Measurements from ENCODE around the gene EIF4A3. TPM values are rescaled to one million over a fixed set of nuclear protein-coding genes. Genes with fewer than 3 reads are reported as not detected.

Gene EIF4A3
- total and polyA plus RNA-seq, 9 of the 15 experiments (the other 6 are each of a cell fraction or from before 2014, with no cell fraction given) = 62.7 to 171 (median 127) TPM

GRCh38 chr17:80089762-80090161, 57.2 kb downstream of the EIF4A3 start:
- Histone ChIP-seq H3K4me3 (no peak overlapping the region), H2AFZ (ENCODE audit: low read depth, low read length) (no peak overlapping the region), H3K4me2 (ENCODE audit: insufficient read depth, low read length) (no peak overlapping the region), H3K9me1 (ENCODE audit: control insufficient read depth, insufficient read depth, low read length) (no peaks in the 10 kb centered on the region), H3K36me3 (ENCODE audit: control insufficient read depth, insufficient read depth, low read length) (no peaks in the 10 kb centered on the region), H4K20me1 (replicated peaks; ENCODE audit: control insufficient read depth, insufficient read depth, low read length) (no peaks in the 10 kb centered on the region), H3K4me1 (replicated peaks in 1 of 2; ENCODE audit: control insufficient read depth in 2 of 2, insufficient read depth in 2 of 2, low read length in 2 of 2) (peaks cover 0 to 8% of the 10 kb centered on the region in 2 experiments; a peak in 2 of 5 replicates), H3K27ac (ENCODE audit: extremely low read depth, low read depth, low read length) (no peak overlapping the region), H3K79me2 (ENCODE audit: control insufficient read depth, insufficient read depth, low read length) (no peaks in the 10 kb centered on the region), H3K9me3 (replicated peaks; ENCODE audit: control insufficient read depth, insufficient read depth, low read depth, low read length) (no peaks in the 10 kb centered on the region), H3K9ac (ENCODE audit: insufficient read depth in 1 of 2, low read depth in 2 of 2, low read length in 2 of 2) (no peak overlapping the region), H3K27me3 (ENCODE audit: control insufficient read depth in 2 of 2, insufficient read depth in 2 of 2, low read length in 2 of 2) (peaks cover 35 to 70% of the 10 kb centered on the region in 2 experiments)
- ChIA-PET CTCF (ENCODE audit: low intra/inter-chr PET ratio) (interaction anchor here (0.6 kb wide), 1 partner anchor 12 kb away, joined by 4 read pairs; the partner anchor contains the start of gene GAA), POLR2A (interaction anchor here (0.6 to 0.9 kb wide), 3 partner anchors 27 to 305 kb away, joined by 3 read pairs; no protein-coding TSS in a partner anchor)
- 12% methylated on average over 14 of the region's 16 CpGs for WGBS (ENCODE audit: insufficient coverage, low coverage, missing lambda C conversion rate)
- FAIRE-seq (no peak), ATAC-seq (no peak), DNase-seq (ENCODE audit: extremely low read depth in 1 of 4, low spot score in 3 of 4) (no peak)
- TF ChIP-seq ZNF232 (CRISPR knock-in tag; IDR thresholded peaks at IDR 0.05) (no peak), KLF6 (CRISPR knock-in tag; IDR thresholded peaks at IDR 0.05; ENCODE audit: borderline replicate concordance) (no peak), GATAD2B (IDR thresholded peaks at IDR 0.05; ENCODE audit: borderline replicate concordance) (no peak), YBX1 (IDR thresholded peaks at IDR 0.05) (no peak), ZNF75A (CRISPR knock-in tag; IDR thresholded peaks at IDR 0.05) (no peak), MEIS2 (IDR thresholded peaks at IDR 0.05; ENCODE audit: partially characterized antibody) (no peak)
- BruUV-seq (replicated peaks) = no TSS peak
- in situ Hi-C loops (cut with MboI) (no loop called here), intact Hi-C loops (cut with micrococcal nuclease) (no loop called here)
